Tibial artery (tissue), 4 donors: Measurements from ENCODE around the gene PDZD4.

Source experiments
- DNase-seq, 2 donors: peaks; one replicate each; pipeline ENCODE4 v3.0.0-alpha.2; 2019
- H3K27ac ChIP-seq, 2 donors: fragments of 200-600 bp; sonication (generic) in 1 of 2; 1 replicate in 1 of 2; 2 replicates in 1 of 2; pipeline ENCODE4 v1.5.1; 2018 to 2019; ENCODE audit warnings: mild to moderate bottlenecking in 1 of 2
- H3K27me3 ChIP-seq, 2 donors: fragments of 200-600 bp; sonication (generic) in 1 of 2; one replicate each; pipeline versions ENCODE4 v1.5.1 to v1.6.0; 2016 to 2019
- H3K36me3 ChIP-seq, 3 donors: fragments of 200-600 bp; sonication (generic) in 2 of 3; one replicate each; pipeline ENCODE4 v1.5.1; 2016 to 2019; ENCODE audit warnings: mild to moderate bottlenecking in 2 of 3
- H3K4me1 ChIP-seq, 4 donors: fragments of 200-600 bp; sonication (generic) in 2 of 4; 1 replicate in 3 of 4; 2 replicates in 1 of 4; pipeline ENCODE4 v1.5.1; 2016 to 2019
- H3K4me3 ChIP-seq, 2 donors: fragments of 200-600 bp; sonication (generic) in 1 of 2; 1 replicate in 1 of 2; 2 replicates in 1 of 2; pipeline ENCODE4 v1.5.1; 2018 to 2019; ENCODE audit warnings: mild to moderate bottlenecking in 2 of 2
- H3K9me3 ChIP-seq, 3 donors: fragments of 200-600 bp; sonication (generic) in 1 of 3; one replicate each; pipeline ENCODE4 v1.5.1; 2016 to 2019
- CTCF ChIP-seq, 2 experiments: fragments of 200-600 bp in 1 of 2; fragments of 450-650 bp in 1 of 2; IDR thresholded peaks; one replicate each; pipeline ENCODE4 v1.5.1; 2017 to 2019; ENCODE audit warnings: antibody characterized with exemption in 2 of 2, mild to moderate bottlenecking in 1 of 2, moderate library complexity in 1 of 2
- intact Hi-C: fragments of 100-400 bp; cut with DNase I; formaldehyde crosslinking; loops from one replicate; pipeline ENCODE4 v1.15.0; 2023; ENCODE audit warnings: low total_unique reads

PDZD4 gene

GRCh38 chrX:153845195-153845594 is 14.9 kb upstream of the PDZD4 start:
- Histone ChIP-seq H3K4me1 (no peaks in the 10 kb centered on the region), H3K27ac (no peak overlapping the region), H3K36me3 (no peaks in the 10 kb centered on the region), H3K4me3 (no peak overlapping the region), H3K9me3 (no peaks in the 10 kb centered on the region), H3K27me3 (peaks cover 0 to 2% of the 10 kb centered on the region in 2 donors)
- DNase-seq, result no peak
- no peak for TF ChIP-seq CTCF (IDR thresholded peaks at IDR 0.05)
- intact Hi-C loops, result no loop called here

DNA sequence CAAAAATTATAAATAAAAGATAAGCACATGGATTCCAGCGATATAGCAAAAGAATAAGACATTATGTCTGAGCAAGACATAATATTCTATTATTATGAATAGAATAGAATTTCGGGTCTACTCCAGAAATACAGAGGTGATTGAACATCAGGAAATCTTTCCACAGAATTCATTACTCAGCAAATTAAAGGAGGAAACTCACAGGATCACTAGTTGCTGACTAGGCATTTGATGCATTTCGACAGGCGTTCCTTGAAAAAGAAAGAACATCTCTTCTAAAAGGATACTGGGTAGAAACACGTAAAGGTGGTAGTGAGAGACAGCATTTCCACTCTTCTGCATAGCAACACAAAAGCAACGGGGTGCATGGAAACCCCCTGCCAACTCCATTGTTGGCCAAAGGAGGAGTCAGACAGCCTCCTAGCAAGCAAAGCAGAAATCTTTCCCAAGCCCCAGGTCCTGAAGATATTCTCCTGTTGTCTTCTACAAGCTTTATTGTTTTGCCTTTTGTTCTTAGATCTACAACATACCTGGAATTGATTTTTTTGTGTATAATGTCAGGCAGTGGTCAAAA is 14.3 kb upstream of the PDZD4 start:
- Histone ChIP-seq H3K36me3 (no peaks in the 10 kb centered on the region), H3K4me3 (no peak overlapping the region), H3K27me3 (peaks cover 0 to 2% of the 10 kb centered on the region in 2 donors), H3K27ac (no peak overlapping the region), H3K4me1 (no peaks in the 10 kb centered on the region), H3K9me3 (no peaks in the 10 kb centered on the region)
- intact Hi-C loops, result no loop called here
- DNase-seq, result no peak
- TF ChIP-seq CTCF (IDR thresholded peaks at IDR 0.05), result no peak

DNA sequence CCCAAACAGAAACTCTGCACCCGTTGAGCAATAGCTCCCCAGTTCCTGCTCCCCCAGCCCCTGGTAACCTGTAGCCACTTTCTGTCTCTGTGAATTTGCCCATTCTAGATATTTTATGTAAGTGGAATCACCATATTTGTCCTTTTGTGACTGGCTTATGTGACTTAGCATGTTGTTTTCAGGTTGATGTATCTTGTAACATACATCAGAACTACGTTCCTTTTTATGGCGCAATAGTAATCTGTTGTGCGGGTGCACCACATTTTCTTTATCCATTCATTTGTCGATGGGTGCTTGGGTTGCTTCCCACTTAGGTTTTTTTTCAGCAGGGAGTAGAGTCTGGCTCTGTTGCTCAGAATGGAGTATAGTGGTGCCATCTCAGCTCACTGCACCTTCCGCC is 6.6 kb upstream of the PDZD4 start:
- Histone ChIP-seq H3K27me3 (no peaks in the 10 kb centered on the region), H3K4me1 (no peaks in the 10 kb centered on the region), H3K36me3 (no peaks in the 10 kb centered on the region), H3K27ac (no peak overlapping the region), H3K4me3 (no peak overlapping the region), H3K9me3 (no peaks in the 10 kb centered on the region)
- intact Hi-C loops, result no loop called here
- no peak for DNase-seq
- TF ChIP-seq CTCF (IDR thresholded peaks at IDR 0.05), result no peak

- intact Hi-C loops, result no loop called here
- no peaks in the 10 kb centered on the region for H3K36me3 ChIP-seq
- no peaks in the 10 kb centered on the region for H3K9me3 ChIP-seq
- no peak overlapping the region for H3K4me3 ChIP-seq
- DNase-seq, result no peak
- TF ChIP-seq CTCF (IDR thresholded peaks at IDR 0.05), result no peak
- no peak overlapping the region for H3K27ac ChIP-seq
- H3K4me1 ChIP-seq, result peaks cover 0 to 26% (median 4%) of the 10 kb centered on the region in 4 donors
- no peaks in the 10 kb centered on the region for H3K27me3 ChIP-seq
Observed at GRCh38 chrX:153832728-153833127, 2.4 kb upstream of the PDZD4 start.

GRCh38 chrX:153831429-153832150 is 1.2 kb upstream of the PDZD4 start:
- intact Hi-C loops, result no loop called here
- no peaks in the 10 kb centered on the region for H3K27me3 ChIP-seq
- no peak for TF ChIP-seq CTCF (IDR thresholded peaks at IDR 0.05)
- H3K27ac ChIP-seq, result no peak overlapping the region
- no peak overlapping the region for H3K4me3 ChIP-seq
- H3K9me3 ChIP-seq, result no peaks in the 10 kb centered on the region
- peaks cover 0 to 27% (median 4%) of the 10 kb centered on the region in 4 donors for H3K4me1 ChIP-seq
- no peak for DNase-seq
- no peaks in the 10 kb centered on the region for H3K36me3 ChIP-seq
